ENCODE measurements around the gene MOB3B.

The MOB3B gene

GRCh38 chr9:27437652-27438373 is 91.8 kb downstream of the MOB3B start:
- H3K4me3 ChIP-seq (replicated peaks in 1 of 2; ENCODE audit: low read depth in 2 of 2, low read length in 2 of 2), result no peak overlapping the region
- TF ChIP-seq, protein P1, sequence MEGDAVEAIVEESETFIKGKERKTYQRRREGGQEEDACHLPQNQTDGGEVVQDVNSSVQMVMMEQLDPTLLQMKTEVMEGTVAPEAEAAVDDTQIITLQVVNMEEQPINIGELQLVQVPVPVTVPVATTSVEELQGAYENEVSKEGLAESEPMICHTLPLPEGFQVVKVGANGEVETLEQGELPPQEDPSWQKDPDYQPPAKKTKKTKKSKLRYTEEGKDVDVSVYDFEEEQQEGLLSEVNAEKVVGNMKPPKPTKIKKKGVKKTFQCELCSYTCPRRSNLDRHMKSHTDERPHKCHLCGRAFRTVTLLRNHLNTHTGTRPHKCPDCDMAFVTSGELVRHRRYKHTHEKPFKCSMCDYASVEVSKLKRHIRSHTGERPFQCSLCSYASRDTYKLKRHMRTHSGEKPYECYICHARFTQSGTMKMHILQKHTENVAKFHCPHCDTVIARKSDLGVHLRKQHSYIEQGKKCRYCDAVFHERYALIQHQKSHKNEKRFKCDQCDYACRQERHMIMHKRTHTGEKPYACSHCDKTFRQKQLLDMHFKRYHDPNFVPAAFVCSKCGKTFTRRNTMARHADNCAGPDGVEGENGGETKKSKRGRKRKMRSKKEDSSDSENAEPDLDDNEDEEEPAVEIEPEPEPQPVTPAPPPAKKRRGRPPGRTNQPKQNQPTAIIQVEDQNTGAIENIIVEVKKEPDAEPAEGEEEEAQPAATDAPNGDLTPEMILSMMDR (IDR thresholded peaks at IDR 0.05; ENCODE audit: low read depth, low read length), result no peak
- DNase-seq (ENCODE audit: low read depth in 2 of 2), result no peak

DNA sequence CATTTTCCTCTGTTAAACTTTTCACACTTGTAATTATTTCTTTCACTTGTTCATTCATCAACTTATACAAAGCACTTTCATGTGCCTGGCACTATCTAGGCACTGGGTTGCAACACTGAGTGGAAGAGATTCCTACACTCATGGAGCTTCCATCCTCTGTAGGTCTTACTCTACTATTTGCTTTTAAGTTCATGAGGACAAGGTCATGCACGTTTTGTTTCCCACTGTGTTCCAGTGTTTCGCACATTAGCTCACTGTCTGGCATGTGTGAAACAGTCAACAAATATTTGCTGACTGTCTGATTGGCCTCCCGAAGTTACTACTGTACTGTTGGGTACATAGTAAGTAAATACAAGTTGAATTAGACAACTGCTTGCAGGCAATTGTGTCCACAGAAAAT is 93.4 kb downstream of the MOB3B start:
- no peak overlapping the region for H3K4me3 ChIP-seq (replicated peaks in 1 of 2; ENCODE audit: low read depth in 2 of 2, low read length in 2 of 2)
- TF ChIP-seq, protein P1 (IDR thresholded peaks at IDR 0.05; ENCODE audit: low read depth, low read length), result no peak
- peak in 1 of 2 donors; percentile 13 for DNase-seq (ENCODE audit: low read depth in 2 of 2)

- no peak for DNase-seq (ENCODE audit: low read depth in 2 of 2)
- no peak overlapping the region for H3K4me3 ChIP-seq (replicated peaks in 1 of 2; ENCODE audit: low read depth in 2 of 2, low read length in 2 of 2)
- TF ChIP-seq, protein P1 (IDR thresholded peaks at IDR 0.05; ENCODE audit: low read depth, low read length), result no peak
Measured at GRCh38 chr9:27433631-27434325, 95.8 kb downstream of the MOB3B start.

- TF ChIP-seq, protein P1 (IDR thresholded peaks at IDR 0.05; ENCODE audit: low read depth, low read length), result no peak
- no peak overlapping the region for H3K4me3 ChIP-seq (replicated peaks in 1 of 2; ENCODE audit: low read depth in 2 of 2, low read length in 2 of 2)
- no peak for DNase-seq (ENCODE audit: low read depth in 2 of 2)
Measured at GRCh38 chr9:27432308-27432707, 97.3 kb downstream of the MOB3B start.

DNA sequence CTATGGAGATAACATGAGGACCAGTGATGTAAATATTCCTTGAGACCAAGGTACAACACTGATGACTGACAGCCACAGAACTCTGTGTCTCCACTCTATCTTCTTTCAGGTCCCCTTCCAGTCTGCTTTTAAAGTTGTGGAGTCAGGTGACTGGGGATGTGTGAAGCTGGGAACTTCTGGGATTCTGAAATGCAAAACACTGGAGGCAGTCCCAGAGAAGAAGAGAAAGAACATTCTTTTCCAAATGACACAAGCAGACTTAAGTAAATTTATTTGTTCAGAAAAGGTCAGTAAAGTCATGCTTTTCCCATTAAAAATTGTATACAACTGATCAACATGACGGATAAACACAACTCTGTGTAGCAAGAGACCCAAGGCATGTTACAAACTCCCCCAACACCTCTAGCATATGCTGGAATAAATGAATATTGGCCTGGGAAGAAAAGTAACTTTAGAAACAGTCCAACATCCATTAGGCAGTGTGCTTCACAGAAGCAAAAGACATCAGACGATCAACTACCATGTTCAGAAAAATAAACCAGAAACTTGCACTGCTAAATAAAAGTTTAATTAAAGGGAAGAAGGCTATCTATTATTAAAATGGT is 98.0 kb downstream of the MOB3B start:
- no peak for DNase-seq (ENCODE audit: low read depth in 2 of 2)
- TF ChIP-seq, protein P1 (IDR thresholded peaks at IDR 0.05; ENCODE audit: low read depth, low read length), result no peak
- H3K4me3 ChIP-seq (replicated peaks in 1 of 2; ENCODE audit: low read depth in 2 of 2, low read length in 2 of 2), result no peak overlapping the region

DNA sequence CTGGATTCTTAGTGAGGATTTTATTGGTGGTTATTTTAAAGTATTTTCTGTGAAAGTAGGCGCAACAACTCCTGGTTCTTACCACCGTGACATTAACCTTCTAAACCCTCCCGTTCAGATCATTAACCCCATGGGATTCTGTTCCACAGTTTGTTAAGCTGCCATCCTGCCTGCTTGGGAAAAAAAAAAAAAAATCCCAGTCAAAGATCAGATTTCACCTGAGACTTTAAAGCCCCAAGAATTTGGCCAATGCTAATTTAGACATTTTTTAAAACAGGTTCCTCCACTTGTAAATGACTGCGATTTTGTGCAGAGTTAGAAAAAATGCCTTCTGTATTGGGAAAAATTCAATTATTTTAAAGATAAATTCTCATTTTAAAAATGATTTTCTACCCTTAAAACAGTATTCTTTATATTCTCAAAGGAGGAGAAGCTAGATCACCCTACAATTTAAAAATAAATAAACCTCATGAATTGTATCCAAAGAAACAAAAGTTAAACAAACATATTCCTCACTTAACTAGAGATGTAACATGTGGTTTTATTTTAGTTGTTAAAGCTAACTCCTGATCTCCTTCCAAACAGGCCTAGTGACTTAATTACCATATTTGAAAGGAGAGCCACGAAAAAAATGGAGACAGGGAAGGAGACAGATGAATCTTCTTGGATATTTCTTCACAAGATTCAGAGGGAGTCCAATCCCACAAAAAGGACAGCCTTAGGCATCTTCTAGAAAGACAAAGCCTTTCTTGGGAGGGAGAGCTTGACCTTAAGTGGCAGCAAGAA is 98.7 kb downstream of the MOB3B start:
- DNase-seq (ENCODE audit: low read depth in 2 of 2), result no peak
- TF ChIP-seq, protein P1 (IDR thresholded peaks at IDR 0.05; ENCODE audit: low read depth, low read length), result no peak
- H3K4me3 ChIP-seq (replicated peaks in 1 of 2; ENCODE audit: low read depth in 2 of 2, low read length in 2 of 2), result no peak overlapping the region

Measured in cardiac fibroblast (primary cell).